Loucy (cell line): ENCODE measurements around the gene AFF3.

Experiments
- H2AFZ ChIP-seq: fragments of 200-600 bp; sonication (generic); 2 replicates; pipeline ENCODE4 v1.6.0; 2016; ENCODE audit warnings: antibody characterized with exemption, mild to moderate bottlenecking, low read length, moderate library complexity
- H3F3A ChIP-seq: fragments of 200-600 bp; 2 replicates; pipeline ENCODE4 v1.6.0; 2016; ENCODE audit warnings: antibody characterized with exemption, low read depth, mild to moderate bottlenecking
- H3K27me3 ChIP-seq: fragments of 200-600 bp; sonication (generic); 2 replicates; pipeline ENCODE4 v1.6.1; 2014; ENCODE audit warnings: low read length, mild to moderate bottlenecking; ENCODE audit not compliant: insufficient read depth, poor library complexity, severe bottlenecking
- H3K36me3 ChIP-seq: fragments of 200-600 bp; sonication (generic); 2 replicates; pipeline ENCODE4 v1.6.1; 2016; ENCODE audit warnings: low read length; ENCODE audit not compliant: insufficient read depth
- H3K4me1 ChIP-seq: fragments of 200-600 bp; sonication (generic); 2 replicates; pipeline ENCODE4 v1.5.1; 2014; ENCODE audit warnings: low read length, mild to moderate bottlenecking; ENCODE audit not compliant: insufficient read depth, poor library complexity, severe bottlenecking
- H3K4me2 ChIP-seq: fragments of 200-600 bp; sonication (generic); 2 replicates; pipeline ENCODE4 v1.6.0; 2014; ENCODE audit warnings: antibody characterized with exemption, low read length, low read depth, mild to moderate bottlenecking; ENCODE audit not compliant: poor library complexity, severe bottlenecking
- H3K4me3 ChIP-seq: fragments of 200-600 bp; sonication (generic); 2 replicates; pipeline ENCODE4 v1.5.1; 2014; ENCODE audit warnings: low read length, mild to moderate bottlenecking, mixed read lengths; ENCODE audit not compliant: poor library complexity, severe bottlenecking
- H3K79me2 ChIP-seq: fragments of 200-600 bp; sonication (generic); 2 replicates; pipeline ENCODE4 v1.6.1; 2014; ENCODE audit warnings: low read length; ENCODE audit not compliant: insufficient read depth
- H3K9ac ChIP-seq: fragments of 200-600 bp; sonication (generic); 2 replicates; pipeline ENCODE4 v1.6.0; 2014; ENCODE audit warnings: mild to moderate bottlenecking, low read depth, low read length, moderate library complexity; ENCODE audit not compliant: poor library complexity, severe bottlenecking
- H3K9me2 ChIP-seq: fragments of 200-600 bp; sonication (generic); replicated peaks from 2 replicates; pipeline ENCODE4 v1.6.1; 2016; ENCODE audit warnings: low read depth, low read length, mixed read lengths
- H3K9me3 ChIP-seq: fragments of 200-600 bp; sonication (generic); 2 replicates; pipeline ENCODE4 v1.6.1; 2014; ENCODE audit warnings: mild to moderate bottlenecking, antibody characterized with exemption, low read length, low read depth; ENCODE audit not compliant: insufficient read depth
- H4K20me1 ChIP-seq: fragments of 200-600 bp; sonication (generic); 2 replicates; pipeline ENCODE4 v1.6.0; 2014; ENCODE audit warnings: antibody characterized with exemption, low read length, mild to moderate bottlenecking; ENCODE audit not compliant: insufficient read depth, poor library complexity, severe bottlenecking
- EZH2phosphoT487 ChIP-seq: fragments of 200-600 bp; IDR thresholded peaks from 2 replicates; pipeline ENCODE4 v1.6.1; 2018; ENCODE audit warnings: antibody characterized with exemption, mild to moderate bottlenecking, moderate library complexity, borderline replicate concordance
- TF ChIP-seq, protein P1 (sequence below): fragments of 200-600 bp; sonication (generic); conservative IDR thresholded peaks from 2 replicates; pipeline ENCODE4 v1.5.1; 2014; ENCODE audit warnings: mild to moderate bottlenecking, antibody characterized with exemption, low read length

The AFF3 gene

GRCh38 chr2:100042562-100042961 is 99.8 kb downstream of the AFF3 start:
- H3K4me1 ChIP-seq, result no peaks in the 10 kb centered on the region
- no peak overlapping the region for H3K4me2 ChIP-seq
- H3K79me2 ChIP-seq, result no peaks in the 10 kb centered on the region
- no peak overlapping the region for H3K9ac ChIP-seq
- TF ChIP-seq, protein P1, sequence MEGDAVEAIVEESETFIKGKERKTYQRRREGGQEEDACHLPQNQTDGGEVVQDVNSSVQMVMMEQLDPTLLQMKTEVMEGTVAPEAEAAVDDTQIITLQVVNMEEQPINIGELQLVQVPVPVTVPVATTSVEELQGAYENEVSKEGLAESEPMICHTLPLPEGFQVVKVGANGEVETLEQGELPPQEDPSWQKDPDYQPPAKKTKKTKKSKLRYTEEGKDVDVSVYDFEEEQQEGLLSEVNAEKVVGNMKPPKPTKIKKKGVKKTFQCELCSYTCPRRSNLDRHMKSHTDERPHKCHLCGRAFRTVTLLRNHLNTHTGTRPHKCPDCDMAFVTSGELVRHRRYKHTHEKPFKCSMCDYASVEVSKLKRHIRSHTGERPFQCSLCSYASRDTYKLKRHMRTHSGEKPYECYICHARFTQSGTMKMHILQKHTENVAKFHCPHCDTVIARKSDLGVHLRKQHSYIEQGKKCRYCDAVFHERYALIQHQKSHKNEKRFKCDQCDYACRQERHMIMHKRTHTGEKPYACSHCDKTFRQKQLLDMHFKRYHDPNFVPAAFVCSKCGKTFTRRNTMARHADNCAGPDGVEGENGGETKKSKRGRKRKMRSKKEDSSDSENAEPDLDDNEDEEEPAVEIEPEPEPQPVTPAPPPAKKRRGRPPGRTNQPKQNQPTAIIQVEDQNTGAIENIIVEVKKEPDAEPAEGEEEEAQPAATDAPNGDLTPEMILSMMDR, result no peak
- TF ChIP-seq EZH2phosphoT487, result no peak
- H4K20me1 ChIP-seq, result no peaks in the 10 kb centered on the region
- no peaks in the 10 kb centered on the region for H3K9me2 ChIP-seq
- no peaks in the 10 kb centered on the region for H3K36me3 ChIP-seq
- H2AFZ ChIP-seq, result no peak overlapping the region
- H3K4me3 ChIP-seq, result no peak overlapping the region
- H3K27me3 ChIP-seq, result no peaks in the 10 kb centered on the region
- H3K9me3 ChIP-seq, result no peaks in the 10 kb centered on the region
- no peaks in the 10 kb centered on the region for H3F3A ChIP-seq

DNA sequence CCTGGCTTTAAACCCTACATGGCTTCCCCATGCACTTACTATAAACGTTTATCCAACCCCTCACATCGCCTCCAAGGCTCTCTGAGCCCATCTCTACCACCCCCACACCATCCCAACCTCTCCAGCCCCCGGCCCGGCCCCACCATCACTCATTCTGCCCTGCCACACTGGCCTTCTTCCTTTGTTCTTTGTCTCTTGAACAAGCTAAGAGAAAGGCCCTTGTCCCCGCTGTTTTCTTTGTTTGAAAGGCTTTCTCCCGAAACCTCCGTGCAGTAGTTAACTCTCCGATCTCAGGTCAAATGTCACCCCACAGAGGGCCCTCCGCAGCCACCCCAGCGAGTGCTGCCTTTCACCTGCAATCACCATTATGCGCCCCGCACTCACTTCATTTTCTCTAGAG is 100.4 kb downstream of the AFF3 start:
- H3K79me2 ChIP-seq, result no peaks in the 10 kb centered on the region
- H2AFZ ChIP-seq, result no peak overlapping the region
- no peak overlapping the region for H3K4me2 ChIP-seq
- H3K9me3 ChIP-seq, result no peaks in the 10 kb centered on the region
- no peaks in the 10 kb centered on the region for H3K9me2 ChIP-seq
- H3F3A ChIP-seq, result no peaks in the 10 kb centered on the region
- no peaks in the 10 kb centered on the region for H3K4me1 ChIP-seq
- H3K9ac ChIP-seq, result no peak overlapping the region
- no peaks in the 10 kb centered on the region for H3K27me3 ChIP-seq
- no peaks in the 10 kb centered on the region for H3K36me3 ChIP-seq
- no peak overlapping the region for H3K4me3 ChIP-seq
- no peaks in the 10 kb centered on the region for H4K20me1 ChIP-seq
- no peak for TF ChIP-seq EZH2phosphoT487
- TF ChIP-seq, protein P1, result no peak

- Histone ChIP-seq H3K9me3 (no peaks in the 10 kb centered on the region), H4K20me1 (no peaks in the 10 kb centered on the region), H3K4me2 (no peak overlapping the region), H3K4me3 (no peak overlapping the region), H2AFZ (no peak overlapping the region), H3K9me2 (no peaks in the 10 kb centered on the region), H3K79me2 (no peaks in the 10 kb centered on the region), H3K36me3 (no peaks in the 10 kb centered on the region), H3F3A (no peaks in the 10 kb centered on the region), H3K4me1 (no peaks in the 10 kb centered on the region), H3K9ac (no peak overlapping the region), H3K27me3 (no peaks in the 10 kb centered on the region)
- TF ChIP-seq, protein P1, result no peak
- TF ChIP-seq EZH2phosphoT487, result no peak
Measured at GRCh38 chr2:100041385-100041784, 101.0 kb downstream of the AFF3 start.
